Transverse colon (tissue), 4 donors: ENCODE data around the gene BOD1. TPM values are rescaled to one million over a fixed set of nuclear protein-coding genes. Genes with fewer than 3 reads are reported as not detected.
A peak's percentile ranks its signal among the peaks of the same experiment; 100 is the strongest.

Experiments used
- DNase-seq: peaks from one replicate; pipeline ENCODE4 v3.0.0-alpha.2; 2019
- H3K27ac ChIP-seq, 4 donors: fragments of 200-600 bp; sonication (generic); 2 replicates each; pipeline ENCODE4 v1.5.1; 2016 to 2018; ENCODE audit warnings: inconsistent platforms in 4 of 4
- H3K27me3 ChIP-seq: fragments of 200-600 bp; sonication (generic); 2 replicates; pipeline ENCODE4 v1.5.1; 2017; ENCODE audit warnings: inconsistent platforms
- H3K36me3 ChIP-seq, 4 donors: fragments of 200-600 bp; sonication (generic); 2 replicates each; pipeline ENCODE4 v1.5.1; 2017 to 2019; ENCODE audit warnings: inconsistent platforms in 4 of 4
- H3K4me1 ChIP-seq, 4 donors: fragments of 200-600 bp; sonication (generic); 2 replicates each; pipeline ENCODE4 v1.5.1; 2017 to 2020; ENCODE audit warnings: inconsistent platforms in 4 of 4
- H3K4me3 ChIP-seq, 4 donors: fragments of 200-600 bp; sonication (generic); 1 replicate in 1 of 4; 2 replicates in 3 of 4; pipeline versions ENCODE4 v1.5.1 to v1.6.1; 2017 to 2019; ENCODE audit warnings: inconsistent platforms in 4 of 4
- H3K9me3 ChIP-seq, 2 donors: fragments of 200-600 bp; sonication (generic); 2 replicates each; pipeline ENCODE4 v1.5.1; 2017 to 2019; ENCODE audit warnings: inconsistent platforms in 2 of 2
- EP300 ChIP-seq: sonication (generic); formaldehyde crosslinking; IDR thresholded peaks from one replicate; pipeline ENCODE4 v1.6.1; 2017; ENCODE audit warnings: antibody characterized with exemption, low read depth
- POLR2A ChIP-seq: fragments of 450-650 bp; IDR thresholded peaks from one replicate; pipeline ENCODE4 v1.6.1; 2016; ENCODE audit warnings: antibody characterized with exemption, mild to moderate bottlenecking, moderate library complexity
- POLR2AphosphoS5 ChIP-seq, 3 donors: sonication (generic); formaldehyde crosslinking; IDR thresholded peaks; one replicate each; pipeline ENCODE4 v1.6.1; 2016; ENCODE audit warnings: antibody characterized with exemption in 3 of 3
- WGBS, 2 donors: methylation state at CpG; one replicate each; pipeline ENCODE4 v1.1.5; 2018; ENCODE audit warnings: low coverage in 1 of 2; 5-methylcytosine and 5-hydroxymethylcytosine counted together
- in situ Hi-C, 4 donors: fragments of 200-750 bp; cut with MboI; loops; one replicate each; pipeline versions ENCODE4 v1.15.0 to v1.15.1; 2017; ENCODE audit warnings: low sequenced_read_pairs in 3 of 4, low pct_ligation_motif_present in 1 of 4, low pct_unique_long_range_greater_than_20kb in 1 of 4
- intact Hi-C: fragments of 100-400 bp; cut with DNase I; formaldehyde crosslinking; loops from one replicate; pipeline ENCODE4 v1.15.1; 2023; ENCODE audit warnings: low total_unique reads
- total RNA-seq, 4 donors: library from RNA; depleted of rRNA; stranded (reverse); fragments of >200 nt; gene quantifications; one replicate each; pipeline ENCODE4 v1.1.0, GENCODE V29; 2016
- TF ChIP-seq, protein P1 (sequence below), 5 experiments: fragments of 200-600 bp in 3 of 5; fragments of 450-650 bp in 2 of 5; sonication (generic) in 3 of 5; IDR thresholded peaks; 1 replicate in 2 of 5; 2 replicates in 3 of 5; pipeline ENCODE4 v1.5.1; 2016 to 2017; ENCODE audit warnings: antibody characterized with exemption in 5 of 5, inconsistent platforms in 3 of 5, mild to moderate bottlenecking in 2 of 5, moderate library complexity in 1 of 5

BOD1 gene
- total RNA-seq, 4 donors from 2014 or later = 5.6 to 38.6 (median 26.7) TPM

- Histone ChIP-seq H3K9me3 (no peaks in the 10 kb centered on the region), H3K4me3 (no peak overlapping the region), H3K27me3 (no peaks in the 10 kb centered on the region), H3K36me3 (no peaks in the 10 kb centered on the region), H3K4me1 (no peaks in the 10 kb centered on the region), H3K27ac (no peak overlapping the region)
- no peak for TF ChIP-seq EP300
- no peak for TF ChIP-seq POLR2AphosphoS5 (IDR thresholded peaks at IDR 0.05)
- TF ChIP-seq POLR2A = no peak
- TF ChIP-seq, protein P1, sequence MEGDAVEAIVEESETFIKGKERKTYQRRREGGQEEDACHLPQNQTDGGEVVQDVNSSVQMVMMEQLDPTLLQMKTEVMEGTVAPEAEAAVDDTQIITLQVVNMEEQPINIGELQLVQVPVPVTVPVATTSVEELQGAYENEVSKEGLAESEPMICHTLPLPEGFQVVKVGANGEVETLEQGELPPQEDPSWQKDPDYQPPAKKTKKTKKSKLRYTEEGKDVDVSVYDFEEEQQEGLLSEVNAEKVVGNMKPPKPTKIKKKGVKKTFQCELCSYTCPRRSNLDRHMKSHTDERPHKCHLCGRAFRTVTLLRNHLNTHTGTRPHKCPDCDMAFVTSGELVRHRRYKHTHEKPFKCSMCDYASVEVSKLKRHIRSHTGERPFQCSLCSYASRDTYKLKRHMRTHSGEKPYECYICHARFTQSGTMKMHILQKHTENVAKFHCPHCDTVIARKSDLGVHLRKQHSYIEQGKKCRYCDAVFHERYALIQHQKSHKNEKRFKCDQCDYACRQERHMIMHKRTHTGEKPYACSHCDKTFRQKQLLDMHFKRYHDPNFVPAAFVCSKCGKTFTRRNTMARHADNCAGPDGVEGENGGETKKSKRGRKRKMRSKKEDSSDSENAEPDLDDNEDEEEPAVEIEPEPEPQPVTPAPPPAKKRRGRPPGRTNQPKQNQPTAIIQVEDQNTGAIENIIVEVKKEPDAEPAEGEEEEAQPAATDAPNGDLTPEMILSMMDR (IDR thresholded peaks at IDR 0.05) = no peak
- WGBS, 2 donors = 63 to 100% methylated on average over 1 to 2 of the region's 2 CpGs
- in situ Hi-C loops = no loop called here
- DNase-seq = no peak
- intact Hi-C loops = no loop called here
Observed at GRCh38 chr5:173583346-173583745, 33.1 kb downstream of the BOD1 start.

DNA sequence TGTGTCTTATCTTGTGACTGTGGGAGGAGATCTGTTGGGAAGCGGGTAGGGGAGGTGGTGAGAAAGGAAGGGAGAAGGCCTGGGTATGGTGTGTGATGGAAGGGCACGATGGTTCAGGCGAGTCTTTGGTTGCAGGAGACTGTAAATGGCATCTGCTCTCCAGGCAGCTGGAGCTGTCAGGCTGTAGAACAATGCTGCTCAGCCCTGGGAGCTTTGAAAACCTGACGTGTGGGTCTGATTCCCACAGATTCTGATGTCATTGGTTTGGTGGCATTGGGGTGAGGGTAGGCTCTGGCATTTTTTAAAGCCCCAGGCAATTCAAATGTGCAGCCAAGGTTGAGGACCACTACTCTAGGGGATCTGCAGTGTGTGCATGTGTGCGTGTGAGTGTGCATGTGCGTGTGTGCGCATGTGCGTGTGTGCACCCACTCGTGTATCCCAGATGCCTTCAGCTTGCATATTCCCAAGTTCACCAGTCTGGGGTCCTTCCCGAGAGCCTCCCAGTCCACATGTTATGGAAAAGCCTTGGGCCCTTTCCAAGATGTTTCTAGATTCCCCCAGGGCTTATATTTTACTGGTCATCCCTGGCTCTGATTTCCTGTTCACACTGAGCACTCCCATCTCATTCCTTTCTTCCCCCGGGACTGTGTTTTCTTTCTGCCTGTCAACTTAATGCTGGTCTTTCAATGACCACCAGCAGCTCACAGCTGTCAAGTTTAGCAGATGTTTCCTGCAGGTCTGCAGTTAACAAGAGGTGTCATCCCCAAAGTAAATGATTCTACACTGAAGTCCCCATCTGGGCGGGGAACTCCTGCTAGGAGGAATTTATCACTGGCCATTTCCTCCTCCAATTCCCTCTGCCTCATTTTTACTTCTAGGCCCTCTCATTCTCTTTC, 34.0 kb downstream of the BOD1 start:
- WGBS, 2 donors = 40 to 59% methylated on average over 5 to 12 of the region's 12 CpGs
- intact Hi-C loops (no loop called here), in situ Hi-C loops (no loop called here)
- Histone ChIP-seq H3K4me3 (no peak overlapping the region), H3K36me3 (no peaks in the 10 kb centered on the region), H3K4me1 (no peaks in the 10 kb centered on the region), H3K27ac (no peak overlapping the region), H3K9me3 (no peaks in the 10 kb centered on the region), H3K27me3 (no peaks in the 10 kb centered on the region)
- DNase-seq = no peak
- TF ChIP-seq EP300 (no peak), POLR2AphosphoS5 (IDR thresholded peaks at IDR 0.05) (no peak), POLR2A (no peak)
- TF ChIP-seq, protein P1 (IDR thresholded peaks at IDR 0.05) = no peak

DNA sequence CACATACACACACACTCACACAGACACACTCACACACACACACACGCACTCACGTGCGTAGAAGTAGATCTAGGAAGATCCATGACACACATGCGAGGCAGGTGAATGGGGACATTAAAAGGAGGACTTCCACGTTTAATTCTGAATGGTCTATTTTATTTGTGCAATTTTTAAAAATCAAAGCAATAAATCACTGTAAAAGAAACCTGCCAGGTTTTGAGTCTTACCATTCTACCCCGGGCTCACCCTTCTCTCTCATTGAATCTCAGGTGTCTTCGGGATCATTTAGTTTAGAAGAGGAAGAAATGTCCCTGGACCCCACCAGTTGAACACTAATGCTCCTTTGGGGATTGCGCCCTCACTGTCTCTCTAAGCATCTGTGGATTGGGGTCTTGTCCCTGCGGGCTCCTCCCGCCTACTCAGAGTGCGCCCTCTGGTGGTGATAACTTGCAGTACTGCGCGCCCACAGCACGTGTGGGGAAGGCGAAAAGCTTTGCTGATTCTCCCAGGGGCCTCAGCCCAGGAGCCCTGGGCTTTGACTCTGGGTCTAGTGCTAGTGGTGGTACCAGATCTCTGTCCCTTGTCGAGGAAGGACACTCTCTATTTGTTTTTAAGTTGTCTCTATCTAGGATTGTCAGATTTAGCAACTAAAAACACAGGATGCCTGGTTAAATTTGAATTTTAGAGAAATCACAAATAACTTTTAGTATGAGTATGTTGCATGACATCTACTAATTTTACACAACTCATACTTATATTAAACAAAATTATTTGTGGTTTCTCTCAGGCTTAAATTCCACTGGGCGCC, 34.8 kb downstream of the BOD1 start:
- in situ Hi-C loops = no loop called here
- no peaks in the 10 kb centered on the region for H3K9me3 ChIP-seq
- TF ChIP-seq POLR2A = no peak
- TF ChIP-seq, protein P1 (IDR thresholded peaks at IDR 0.05) = peak; percentile 37 to 67 (median 52)
- 64 to 66% methylated on average over 5 to 17 of the region's 17 CpGs for WGBS, 2 donors
- no peaks in the 10 kb centered on the region for H3K27me3 ChIP-seq
- DNase-seq = peak; percentile 19
- no peaks in the 10 kb centered on the region for H3K4me1 ChIP-seq
- no peak overlapping the region for H3K27ac ChIP-seq
- H3K4me3 ChIP-seq = no peak overlapping the region
- H3K36me3 ChIP-seq = no peaks in the 10 kb centered on the region
- intact Hi-C loops = no loop called here

GRCh38 chr5:173578947-173579615, 37.4 kb downstream of the BOD1 start:
- no peak overlapping the region for H3K4me3 ChIP-seq
- H3K27ac ChIP-seq = no peak overlapping the region
- no peaks in the 10 kb centered on the region for H3K27me3 ChIP-seq
- 78 to 92% methylated on average over 1 to 4 of the region's 4 CpGs for WGBS, 2 donors
- TF ChIP-seq EP300 (no peak), POLR2AphosphoS5 (IDR thresholded peaks at IDR 0.05) (no peak), POLR2A (no peak)
- TF ChIP-seq, protein P1 (IDR thresholded peaks at IDR 0.05) = no peak
- no peaks in the 10 kb centered on the region for H3K9me3 ChIP-seq
- intact Hi-C loops (loop anchor here (10.0 kb wide), 1 partner anchor 284 kb away; no protein-coding TSS in a partner anchor), in situ Hi-C loops (loop anchor here in 1 of 4 donors (10.0 kb wide), 1 partner anchor 284 kb away; no protein-coding TSS in a partner anchor)
- no peaks in the 10 kb centered on the region for H3K36me3 ChIP-seq
- DNase-seq = no peak
- H3K4me1 ChIP-seq = no peaks in the 10 kb centered on the region
